ENCODE measurements around the gene P3H2. TPM values are rescaled to one million over a fixed set of nuclear protein-coding genes. Genes with fewer than 3 reads are reported as not detected.

The P3H2 gene
- total and polyA plus RNA-seq, 9 of the 15 experiments (the other 6 are each of a cell fraction or from before 2014, with no cell fraction given) = 0.04 to 0.26 (median 0.22) TPM; not detected in 6

DNA sequence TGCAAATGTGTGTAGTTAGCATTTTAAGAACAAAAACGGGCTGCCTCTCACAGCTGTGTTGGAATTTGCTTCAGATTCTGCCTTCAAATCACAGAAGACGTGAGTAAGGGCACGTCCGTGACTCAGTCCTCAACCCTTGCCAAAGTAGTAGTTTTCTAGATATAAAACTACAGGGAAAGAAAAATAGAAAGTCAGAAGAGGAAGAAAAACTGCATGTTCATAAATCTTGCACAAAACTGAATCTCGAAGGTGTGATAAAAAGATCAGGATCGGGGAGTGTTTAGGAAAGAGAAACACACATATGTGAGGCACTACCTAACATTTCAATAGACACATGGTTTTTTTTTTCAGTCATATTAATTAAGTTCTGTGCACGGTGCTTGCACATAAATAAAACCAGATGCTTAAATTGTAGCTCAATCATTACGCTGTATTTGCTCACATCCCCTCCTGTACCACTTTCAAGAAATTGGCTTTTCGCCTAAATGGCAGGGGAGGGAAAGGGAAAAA is 71.7 kb downstream of the P3H2 start (continued):
- TF ChIP-seq, protein P1, sequence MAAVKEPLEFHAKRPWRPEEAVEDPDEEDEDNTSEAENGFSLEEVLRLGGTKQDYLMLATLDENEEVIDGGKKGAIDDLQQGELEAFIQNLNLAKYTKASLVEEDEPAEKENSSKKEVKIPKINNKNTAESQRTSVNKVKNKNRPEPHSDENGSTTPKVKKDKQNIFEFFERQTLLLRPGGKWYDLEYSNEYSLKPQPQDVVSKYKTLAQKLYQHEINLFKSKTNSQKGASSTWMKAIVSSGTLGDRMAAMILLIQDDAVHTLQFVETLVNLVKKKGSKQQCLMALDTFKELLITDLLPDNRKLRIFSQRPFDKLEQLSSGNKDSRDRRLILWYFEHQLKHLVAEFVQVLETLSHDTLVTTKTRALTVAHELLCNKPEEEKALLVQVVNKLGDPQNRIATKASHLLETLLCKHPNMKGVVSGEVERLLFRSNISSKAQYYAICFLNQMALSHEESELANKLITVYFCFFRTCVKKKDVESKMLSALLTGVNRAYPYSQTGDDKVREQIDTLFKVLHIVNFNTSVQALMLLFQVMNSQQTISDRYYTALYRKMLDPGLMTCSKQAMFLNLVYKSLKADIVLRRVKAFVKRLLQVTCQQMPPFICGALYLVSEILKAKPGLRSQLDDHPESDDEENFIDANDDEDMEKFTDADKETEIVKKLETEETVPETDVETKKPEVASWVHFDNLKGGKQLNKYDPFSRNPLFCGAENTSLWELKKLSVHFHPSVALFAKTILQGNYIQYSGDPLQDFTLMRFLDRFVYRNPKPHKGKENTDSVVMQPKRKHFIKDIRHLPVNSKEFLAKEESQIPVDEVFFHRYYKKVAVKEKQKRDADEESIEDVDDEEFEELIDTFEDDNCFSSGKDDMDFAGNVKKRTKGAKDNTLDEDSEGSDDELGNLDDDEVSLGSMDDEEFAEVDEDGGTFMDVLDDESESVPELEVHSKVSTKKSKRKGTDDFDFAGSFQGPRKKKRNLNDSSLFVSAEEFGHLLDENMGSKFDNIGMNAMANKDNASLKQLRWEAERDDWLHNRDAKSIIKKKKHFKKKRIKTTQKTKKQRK (IDR thresholded peaks at IDR 0.05; ENCODE audit: borderline replicate concordance, low read depth, low read length) = no peak
- no peak for TF ChIP-seq TAF9B (IDR thresholded peaks at IDR 0.05; ENCODE audit: partially characterized antibody)
- TF ChIP-seq, protein P2, sequence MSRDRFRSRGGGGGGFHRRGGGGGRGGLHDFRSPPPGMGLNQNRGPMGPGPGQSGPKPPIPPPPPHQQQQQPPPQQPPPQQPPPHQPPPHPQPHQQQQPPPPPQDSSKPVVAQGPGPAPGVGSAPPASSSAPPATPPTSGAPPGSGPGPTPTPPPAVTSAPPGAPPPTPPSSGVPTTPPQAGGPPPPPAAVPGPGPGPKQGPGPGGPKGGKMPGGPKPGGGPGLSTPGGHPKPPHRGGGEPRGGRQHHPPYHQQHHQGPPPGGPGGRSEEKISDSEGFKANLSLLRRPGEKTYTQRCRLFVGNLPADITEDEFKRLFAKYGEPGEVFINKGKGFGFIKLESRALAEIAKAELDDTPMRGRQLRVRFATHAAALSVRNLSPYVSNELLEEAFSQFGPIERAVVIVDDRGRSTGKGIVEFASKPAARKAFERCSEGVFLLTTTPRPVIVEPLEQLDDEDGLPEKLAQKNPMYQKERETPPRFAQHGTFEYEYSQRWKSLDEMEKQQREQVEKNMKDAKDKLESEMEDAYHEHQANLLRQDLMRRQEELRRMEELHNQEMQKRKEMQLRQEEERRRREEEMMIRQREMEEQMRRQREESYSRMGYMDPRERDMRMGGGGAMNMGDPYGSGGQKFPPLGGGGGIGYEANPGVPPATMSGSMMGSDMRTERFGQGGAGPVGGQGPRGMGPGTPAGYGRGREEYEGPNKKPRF (IDR thresholded peaks at IDR 0.05; ENCODE audit: low read depth, low read length) = no peak
- TF ChIP-seq, protein P3, sequence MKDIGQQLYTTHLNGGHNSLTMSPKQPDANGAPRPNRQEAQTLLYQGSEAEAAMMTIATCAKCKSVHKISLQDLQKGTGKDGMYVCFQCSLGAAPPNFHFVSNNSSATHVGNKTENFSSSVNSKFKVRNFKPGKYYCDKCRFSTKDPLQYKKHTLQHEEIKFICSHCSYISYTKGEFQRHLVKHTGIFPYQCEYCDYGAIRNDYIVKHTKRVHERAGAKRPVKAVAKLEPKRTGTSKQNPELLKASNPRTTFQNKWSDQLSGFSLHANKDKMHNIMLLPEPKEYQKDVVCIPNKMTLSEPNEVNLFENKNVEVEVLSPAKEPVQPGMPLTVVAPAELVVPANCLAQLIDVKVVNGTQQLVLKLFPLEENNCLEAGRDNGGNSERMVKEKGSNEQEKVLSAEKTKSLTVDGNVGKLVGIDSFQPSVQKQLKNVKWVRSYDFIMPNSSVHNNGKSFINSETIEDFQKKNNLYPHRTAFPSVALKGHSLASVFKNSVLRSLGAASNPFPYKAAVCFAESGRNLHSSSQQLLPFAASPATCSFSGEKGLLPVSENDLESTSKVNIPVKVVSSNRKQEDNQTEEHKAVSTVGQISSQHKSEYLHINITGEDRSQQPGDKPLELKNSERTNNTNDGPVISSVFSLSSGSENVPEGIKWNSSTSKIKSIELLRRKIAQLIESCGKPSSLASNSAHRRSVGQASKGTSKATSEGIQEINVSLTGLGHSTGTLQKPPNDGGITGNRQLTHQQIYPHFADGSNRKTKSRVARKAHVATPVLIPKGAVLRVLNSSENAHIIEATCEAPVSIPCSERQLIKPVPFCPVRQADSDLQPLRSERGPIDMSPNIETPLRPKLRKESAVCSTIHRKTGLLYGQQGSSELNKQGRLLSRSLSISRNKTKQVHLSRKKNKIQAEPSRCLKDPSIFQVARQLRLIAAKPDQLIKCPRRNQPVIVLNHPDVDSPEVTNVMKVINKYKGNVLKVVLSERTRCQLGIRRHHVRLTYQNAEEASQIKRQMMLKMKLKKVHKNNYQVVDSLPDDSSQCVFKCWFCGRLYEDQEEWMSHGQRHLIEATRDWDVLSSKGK (CRISPR knock-in tag; IDR thresholded peaks at IDR 0.05) = no peak
- TF ChIP-seq, protein P4, sequence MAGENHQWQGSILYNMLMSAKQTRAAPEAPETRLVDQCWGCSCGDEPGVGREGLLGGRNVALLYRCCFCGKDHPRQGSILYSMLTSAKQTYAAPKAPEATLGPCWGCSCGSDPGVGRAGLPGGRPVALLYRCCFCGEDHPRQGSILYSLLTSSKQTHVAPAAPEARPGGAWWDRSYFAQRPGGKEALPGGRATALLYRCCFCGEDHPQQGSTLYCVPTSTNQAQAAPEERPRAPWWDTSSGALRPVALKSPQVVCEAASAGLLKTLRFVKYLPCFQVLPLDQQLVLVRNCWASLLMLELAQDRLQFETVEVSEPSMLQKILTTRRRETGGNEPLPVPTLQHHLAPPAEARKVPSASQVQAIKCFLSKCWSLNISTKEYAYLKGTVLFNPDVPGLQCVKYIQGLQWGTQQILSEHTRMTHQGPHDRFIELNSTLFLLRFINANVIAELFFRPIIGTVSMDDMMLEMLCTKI (IDR thresholded peaks at IDR 0.05; ENCODE audit: partially characterized antibody) = no peak
- TF ChIP-seq, protein P5, sequence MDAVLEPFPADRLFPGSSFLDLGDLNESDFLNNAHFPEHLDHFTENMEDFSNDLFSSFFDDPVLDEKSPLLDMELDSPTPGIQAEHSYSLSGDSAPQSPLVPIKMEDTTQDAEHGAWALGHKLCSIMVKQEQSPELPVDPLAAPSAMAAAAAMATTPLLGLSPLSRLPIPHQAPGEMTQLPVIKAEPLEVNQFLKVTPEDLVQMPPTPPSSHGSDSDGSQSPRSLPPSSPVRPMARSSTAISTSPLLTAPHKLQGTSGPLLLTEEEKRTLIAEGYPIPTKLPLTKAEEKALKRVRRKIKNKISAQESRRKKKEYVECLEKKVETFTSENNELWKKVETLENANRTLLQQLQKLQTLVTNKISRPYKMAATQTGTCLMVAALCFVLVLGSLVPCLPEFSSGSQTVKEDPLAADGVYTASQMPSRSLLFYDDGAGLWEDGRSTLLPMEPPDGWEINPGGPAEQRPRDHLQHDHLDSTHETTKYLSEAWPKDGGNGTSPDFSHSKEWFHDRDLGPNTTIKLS (IDR thresholded peaks at IDR 0.05; ENCODE audit: borderline replicate concordance, low read depth) = no peak
- no peak for TF ChIP-seq NFATC3 (IDR thresholded peaks at IDR 0.05)
- TF ChIP-seq HIVEP1 (CRISPR knock-in tag; IDR thresholded peaks at IDR 0.05) = no peak
